ENCODE data around the gene C15orf62. TPM values are rescaled to one million over a fixed set of nuclear protein-coding genes. Genes with fewer than 3 reads are reported as not detected.
A peak's percentile ranks its signal among the peaks of the same experiment; 100 is the strongest.

The C15orf62 gene
- total and polyA plus RNA-seq, 2 donors (not counting 1 experiment from before 2014, with no cell fraction given): 0.02 to 0.17 TPM

- peak within 1 kb of the TSS; percentile 34 for H3K27ac ChIP-seq (ENCODE audit: insufficient read depth, low read length)
- TF ChIP-seq EZH2 (IDR thresholded peaks at IDR 0.05; ENCODE audit: low read length, missing control alignments): no peak
- peak; percentile 19 for TF ChIP-seq CTCF (conservative IDR thresholded peaks at IDR 0.05 in 1 of 2, IDR thresholded peaks at IDR 0.05 in 1 of 2; ENCODE audit: low read depth in 1 of 2, low read length in 2 of 2)
- peak; percentile 49 to 59 for DNase-seq (ENCODE audit: low read depth in 2 of 2)
- no peaks in the 10 kb centered on the region for H3K27me3 ChIP-seq (ENCODE audit: control insufficient read depth, insufficient read depth, low read length)
- H3K4me2 ChIP-seq (ENCODE audit: extremely low read depth, insufficient read depth, low read length): peak within 1 kb of the TSS; percentile 91
- H2AFZ ChIP-seq (ENCODE audit: low read length): peak within 1 kb of the TSS; percentile 64
- no peaks in the 10 kb centered on the region for H3K9me3 ChIP-seq (ENCODE audit: control insufficient read depth, insufficient read depth, low read depth, low read length)
- H3K4me3 ChIP-seq (replicated peaks in 1 of 4; ENCODE audit: control extremely low read depth in 1 of 4, insufficient read depth in 1 of 4, low read depth in 3 of 4, low read length in 4 of 4): peak within 1 kb of the TSS; percentile 47 to 59 (median 53)
- no peaks in the 10 kb centered on the region for H4K20me1 ChIP-seq (ENCODE audit: control insufficient read depth, extremely low read depth, insufficient read depth, low read length)
- H3K36me3 ChIP-seq (ENCODE audit: control insufficient read depth, insufficient read depth, low read length): peaks cover 3% of the 10 kb centered on the region
- H3K79me2 ChIP-seq (ENCODE audit: control insufficient read depth, insufficient read depth, low read length): no peaks in the 10 kb centered on the region
- peaks cover 16% of the 10 kb centered on the region for H3K4me1 ChIP-seq (ENCODE audit: control insufficient read depth, extremely low read depth, insufficient read depth, low read length)
- H3K9ac ChIP-seq (ENCODE audit: insufficient read depth, low read length): peak within 1 kb of the TSS; percentile 56
Observed at GRCh38 chr15:40763801-40764628, 5.8 kb upstream of the C15orf62 start, which contains the start of gene GCHFR. GCHFR (plus strand) TSS chr15:40764068; CDS start chr15:40764181, 113 bp downstream.

- Histone ChIP-seq H3K79me2 (ENCODE audit: control insufficient read depth, insufficient read depth, low read length) (no peaks in the 10 kb centered on the region), H2AFZ (ENCODE audit: low read length) (no peak overlapping the region), H3K4me3 (replicated peaks in 1 of 4; ENCODE audit: control extremely low read depth in 1 of 4, insufficient read depth in 1 of 4, low read depth in 3 of 4, low read length in 4 of 4) (peak overlapping the region; percentile 3 to 59 (median 30)), H4K20me1 (ENCODE audit: control insufficient read depth, extremely low read depth, insufficient read depth, low read length) (no peaks in the 10 kb centered on the region), H3K36me3 (ENCODE audit: control insufficient read depth, insufficient read depth, low read length) (peaks cover 3% of the 10 kb centered on the region), H3K4me2 (ENCODE audit: extremely low read depth, insufficient read depth, low read length) (peak overlapping the region; percentile 91), H3K27ac (ENCODE audit: insufficient read depth, low read length) (no peak overlapping the region), H3K9me3 (ENCODE audit: control insufficient read depth, insufficient read depth, low read depth, low read length) (no peaks in the 10 kb centered on the region), H3K27me3 (ENCODE audit: control insufficient read depth, insufficient read depth, low read length) (no peaks in the 10 kb centered on the region), H3K9ac (ENCODE audit: insufficient read depth, low read length) (no peak overlapping the region), H3K4me1 (ENCODE audit: control insufficient read depth, extremely low read depth, insufficient read depth, low read length) (peaks cover 16% of the 10 kb centered on the region)
- TF ChIP-seq EZH2 (IDR thresholded peaks at IDR 0.05; ENCODE audit: low read length, missing control alignments) (no peak), CTCF (conservative IDR thresholded peaks at IDR 0.05 in 1 of 2, IDR thresholded peaks at IDR 0.05 in 1 of 2; ENCODE audit: low read depth in 1 of 2, low read length in 2 of 2) (no peak)
- DNase-seq (ENCODE audit: low read depth in 2 of 2): no peak
Observed at GRCh38 chr15:40764629-40765103, 5.1 kb upstream of the C15orf62 start.

DNA sequence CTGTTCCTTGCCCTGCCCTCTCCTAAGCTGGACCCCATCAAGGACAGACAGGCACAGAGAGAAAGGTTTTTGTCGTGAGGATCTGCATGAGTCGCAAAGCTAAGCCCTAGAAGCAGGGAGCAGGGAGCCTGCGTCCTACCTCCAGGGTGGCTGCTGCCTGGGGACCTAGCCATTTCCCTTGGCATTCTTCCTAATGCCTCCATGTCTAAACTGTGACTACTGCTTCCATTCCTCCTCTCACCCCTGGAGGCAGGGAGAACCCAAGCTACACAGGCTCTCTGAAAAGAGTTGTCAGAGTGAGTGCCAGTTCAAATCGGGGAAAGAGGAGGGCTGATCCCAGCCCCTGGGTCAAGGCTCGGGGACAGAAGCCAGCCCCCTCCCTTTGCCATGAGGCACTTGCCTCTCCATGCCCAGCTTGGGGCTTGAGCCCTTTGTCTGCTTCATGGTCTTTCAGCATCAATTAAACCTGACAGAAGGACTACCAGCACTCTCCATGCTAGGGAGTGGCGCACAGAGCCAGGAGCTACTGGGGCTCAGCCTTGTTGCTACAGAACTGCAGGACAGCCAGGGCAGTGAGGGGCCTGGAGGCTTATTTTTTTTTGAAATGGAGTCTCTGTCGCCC is 3.5 kb upstream of the C15orf62 start:
- peaks cover 16% of the 10 kb centered on the region for H3K4me1 ChIP-seq (ENCODE audit: control insufficient read depth, extremely low read depth, insufficient read depth, low read length)
- H3K4me2 ChIP-seq (ENCODE audit: extremely low read depth, insufficient read depth, low read length): no peak overlapping the region
- H3K27me3 ChIP-seq (ENCODE audit: control insufficient read depth, insufficient read depth, low read length): no peaks in the 10 kb centered on the region
- H3K27ac ChIP-seq (ENCODE audit: insufficient read depth, low read length): no peak overlapping the region
- H3K36me3 ChIP-seq (ENCODE audit: control insufficient read depth, insufficient read depth, low read length): peaks cover 3% of the 10 kb centered on the region
- no peak overlapping the region for H3K9ac ChIP-seq (ENCODE audit: insufficient read depth, low read length)
- H3K79me2 ChIP-seq (ENCODE audit: control insufficient read depth, insufficient read depth, low read length): no peaks in the 10 kb centered on the region
- H3K4me3 ChIP-seq (replicated peaks in 1 of 4; ENCODE audit: control extremely low read depth in 1 of 4, insufficient read depth in 1 of 4, low read depth in 3 of 4, low read length in 4 of 4): no peak overlapping the region
- no peaks in the 10 kb centered on the region for H3K9me3 ChIP-seq (ENCODE audit: control insufficient read depth, insufficient read depth, low read depth, low read length)
- no peaks in the 10 kb centered on the region for H4K20me1 ChIP-seq (ENCODE audit: control insufficient read depth, extremely low read depth, insufficient read depth, low read length)
- no peak overlapping the region for H2AFZ ChIP-seq (ENCODE audit: low read length)
- TF ChIP-seq EZH2 (IDR thresholded peaks at IDR 0.05; ENCODE audit: low read length, missing control alignments) (no peak), CTCF (conservative IDR thresholded peaks at IDR 0.05 in 1 of 2, IDR thresholded peaks at IDR 0.05 in 1 of 2; ENCODE audit: low read depth in 1 of 2, low read length in 2 of 2) (no peak)
- no peak for DNase-seq (ENCODE audit: low read depth in 2 of 2)

All from fibroblast of lung (primary cell).